ENCODE data around the gene AFAP1L1. TPM values are rescaled to one million over a fixed set of nuclear protein-coding genes. Genes with fewer than 3 reads are reported as not detected.

AFAP1L1 gene
- total and polyA plus RNA-seq, 2 of the 13 experiments (the other 11 are each of a cell fraction or from before 2014, with no cell fraction given) = 0.38 to 1.0 TPM

GRCh38 chr5:149367249-149367971 lies 95.8 kb downstream of the AFAP1L1 start (continued):
- no peak for TF ChIP-seq PRDM15 (CRISPR knock-in tag; IDR thresholded peaks at IDR 0.05)
- TF ChIP-seq CBX1 (IDR thresholded peaks at IDR 0.05; ENCODE audit: low read depth) = no peak
- TF ChIP-seq ZNF619 (CRISPR knock-in tag; IDR thresholded peaks at IDR 0.05) = 0 out of 2 replicates have a peak, but pooled peaks have one; percentile 69
- no peak for TF ChIP-seq FOXA1 (IDR thresholded peaks at IDR 0.05)
- TF ChIP-seq FOXA1 (CRISPR knock-in tag; IDR thresholded peaks at IDR 0.05) = peak; percentile 72
- peak; percentile 47; the same call in 1 of the 2 replicates for TF ChIP-seq MAZ (IDR thresholded peaks at IDR 0.05; ENCODE audit: borderline replicate concordance, low read depth, low read length)
- 0 out of 2 replicates have a peak, but pooled peaks have one; percentile 20 for TF ChIP-seq MAZ (CRISPR knock-in tag; IDR thresholded peaks at IDR 0.05; ENCODE audit: low read depth)
- TF ChIP-seq ZNF639 (CRISPR knock-in tag; conservative IDR thresholded peaks at IDR 0.05) = no peak
- peak; percentile 66; the same call in 1 of the 2 replicates for TF ChIP-seq ZNF580 (CRISPR knock-in tag; IDR thresholded peaks at IDR 0.05; ENCODE audit: borderline replicate concordance, low read depth)
- peak; percentile 41 for TF ChIP-seq FOSL2 (CRISPR knock-in tag; IDR thresholded peaks at IDR 0.05)
- peak; percentile 81 for TF ChIP-seq ONECUT2 (CRISPR knock-in tag; IDR thresholded peaks at IDR 0.05)
- TF ChIP-seq ZNF687 (CRISPR knock-in tag; IDR thresholded peaks at IDR 0.05) = peak; percentile 66
- no peak for TF ChIP-seq CBX2 (IDR thresholded peaks at IDR 0.05; ENCODE audit: low read depth, low read length)
- no peak for TF ChIP-seq CBX2 (CRISPR knock-in tag; IDR thresholded peaks at IDR 0.05; ENCODE audit: low read depth)
- TF ChIP-seq HDAC1 (CRISPR knock-in tag; IDR thresholded peaks at IDR 0.05) = peak; percentile 53; the same call in 1 of the 2 replicates
- TF ChIP-seq SAP130 (CRISPR knock-in tag; IDR thresholded peaks at IDR 0.05; ENCODE audit: low read depth) = peak; percentile 59
- TF ChIP-seq MXI1 (IDR thresholded peaks at IDR 0.05; ENCODE audit: borderline replicate concordance, low read depth, low read length) = no peak
- TF ChIP-seq NCOA2 (CRISPR knock-in tag; IDR thresholded peaks at IDR 0.05) = 0 out of 2 replicates have a peak, but pooled peaks have one; percentile 40
- no peak for TF ChIP-seq POLR2AphosphoS5 (IDR thresholded peaks at IDR 0.05; ENCODE audit: low read depth, low read length)
- no peak for TF ChIP-seq ZNF143 (CRISPR knock-in tag; IDR thresholded peaks at IDR 0.05)
- peak; percentile 45; the same call in 1 of the 2 replicates for TF ChIP-seq IRF2 (CRISPR knock-in tag; IDR thresholded peaks at IDR 0.05)
- peak; percentile 14; the same call in 1 of the 2 replicates for TF ChIP-seq MAFF (IDR thresholded peaks at IDR 0.05; ENCODE audit: low read depth, low read length)
- TF ChIP-seq RAD21 (CRISPR knock-in tag; IDR thresholded peaks at IDR 0.05) = peak; percentile 86

All from HepG2 (cell line).